Fibroblast of the conjunctiva (primary cell): ENCODE results near the gene SEC24D.
"Not testable (repeated sequence)": the region's sequence is repeated elsewhere in the genome, so short reads cannot be mapped to it uniquely, and the experiment has no call there.

ENCODE experiments used
- DNase-seq: peaks from one replicate; pipeline ENCODE4 v3.0.0-alpha.2; 2010; ENCODE audit warnings: low read depth

SEC24D gene

DNA sequence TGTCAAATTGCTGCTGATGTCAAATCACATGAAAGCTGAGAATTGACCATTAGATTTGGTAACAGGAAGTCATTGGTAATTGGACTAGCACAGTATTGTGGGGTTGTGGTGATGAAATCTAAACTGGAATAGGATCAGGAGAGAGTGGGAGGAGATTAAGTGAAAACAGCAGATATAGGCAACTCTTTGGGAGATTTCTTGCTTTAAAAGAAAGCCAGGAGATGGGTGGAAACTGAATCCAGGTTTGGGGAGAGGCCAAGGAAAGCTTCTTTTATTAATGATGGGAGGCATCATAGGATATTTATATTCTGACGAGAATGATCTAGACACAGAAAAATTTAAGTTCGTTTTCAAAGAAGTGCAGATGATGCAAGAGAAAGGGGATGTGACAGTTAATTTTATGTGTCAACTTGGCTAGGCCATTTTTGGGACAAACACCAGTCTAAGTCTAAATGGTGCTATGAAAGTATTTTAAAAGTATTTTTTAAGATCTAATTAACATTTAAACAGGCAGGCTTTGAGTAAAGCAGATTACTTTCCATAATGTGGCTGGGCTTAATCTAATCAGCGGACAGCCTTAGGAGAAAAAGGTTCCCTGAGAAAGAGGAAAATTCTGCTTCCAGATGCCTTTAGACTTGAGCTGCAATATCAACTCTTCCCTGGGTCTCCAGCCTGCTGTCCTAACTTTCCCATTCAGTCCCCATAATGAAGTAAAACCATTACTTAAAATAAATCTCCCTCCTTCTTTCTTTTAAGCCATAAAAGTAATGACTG is 24.7 kb downstream of the SEC24D start:
- DNase-seq: peak; percentile 83

DNA sequence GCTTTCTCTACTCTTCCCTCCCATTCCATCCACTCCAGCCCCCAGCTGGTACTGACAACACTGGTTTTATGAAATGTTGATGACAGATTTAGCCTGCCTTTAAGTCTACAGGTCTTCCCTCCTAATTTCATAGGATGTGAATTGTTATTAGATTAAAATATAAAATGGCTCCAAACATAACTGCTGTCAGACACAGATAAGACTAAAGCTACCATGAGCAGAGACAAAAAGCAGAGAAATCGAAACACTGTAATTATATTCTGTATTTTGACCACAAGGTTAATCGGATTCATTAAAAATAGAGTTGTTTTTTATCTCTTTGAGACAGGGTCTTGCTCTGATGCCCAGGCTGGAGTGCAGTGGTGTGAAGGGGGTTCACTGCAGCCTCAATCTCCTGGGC is 28.3 kb downstream of the SEC24D start:
- no peak for DNase-seq

DNA sequence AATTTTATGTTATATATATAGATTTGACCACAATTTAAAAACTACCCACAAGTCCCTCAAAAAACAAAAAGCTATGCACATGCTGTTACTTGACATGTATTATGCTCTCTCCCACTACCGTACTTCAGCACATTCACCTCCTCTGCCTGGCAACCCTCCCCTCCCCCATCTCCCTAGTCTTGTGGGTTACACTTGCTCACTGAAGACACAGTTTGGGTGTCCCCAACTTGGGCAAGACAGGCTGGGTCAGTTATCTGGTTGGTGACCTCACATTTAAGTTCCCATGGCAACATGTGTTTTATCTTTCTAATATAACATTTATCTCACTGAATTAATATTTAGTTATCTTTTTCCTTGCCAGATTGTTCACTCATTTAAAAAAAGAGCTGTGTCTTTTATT is 32.7 kb downstream of the SEC24D start:
- DNase-seq: no peak

DNA sequence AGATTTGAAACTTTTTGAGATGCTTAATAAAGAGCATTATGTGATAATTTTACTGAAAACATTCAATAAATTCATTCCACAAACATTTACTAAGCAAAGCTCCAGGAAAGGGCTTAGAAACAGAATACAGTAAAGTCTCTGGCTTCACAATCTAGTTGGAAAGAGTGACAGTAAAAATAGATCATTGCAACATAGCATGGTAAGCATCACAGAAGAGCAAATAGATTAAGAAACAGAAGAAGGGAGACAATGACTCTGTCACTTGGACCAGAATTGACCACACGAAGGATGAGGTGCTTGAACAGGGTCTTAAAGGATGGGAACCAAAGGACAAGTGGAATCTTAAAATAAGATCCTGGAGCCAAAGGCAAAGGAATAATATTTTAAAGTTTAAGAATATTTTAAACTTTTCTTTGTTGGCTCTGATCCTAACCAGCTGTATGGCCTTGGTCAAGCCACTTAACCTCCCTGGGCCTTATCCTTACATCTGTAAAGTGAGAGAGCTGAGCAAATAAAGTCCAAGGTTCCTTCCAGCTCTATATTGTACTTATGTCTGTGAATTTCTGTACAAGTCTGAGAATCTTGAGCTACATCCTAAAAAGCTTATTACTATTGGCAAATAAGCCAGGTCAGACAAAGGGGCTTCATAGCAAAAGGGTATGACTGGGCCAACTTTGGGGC is 33.9 kb downstream of the SEC24D start:
- no peak for DNase-seq

DNA sequence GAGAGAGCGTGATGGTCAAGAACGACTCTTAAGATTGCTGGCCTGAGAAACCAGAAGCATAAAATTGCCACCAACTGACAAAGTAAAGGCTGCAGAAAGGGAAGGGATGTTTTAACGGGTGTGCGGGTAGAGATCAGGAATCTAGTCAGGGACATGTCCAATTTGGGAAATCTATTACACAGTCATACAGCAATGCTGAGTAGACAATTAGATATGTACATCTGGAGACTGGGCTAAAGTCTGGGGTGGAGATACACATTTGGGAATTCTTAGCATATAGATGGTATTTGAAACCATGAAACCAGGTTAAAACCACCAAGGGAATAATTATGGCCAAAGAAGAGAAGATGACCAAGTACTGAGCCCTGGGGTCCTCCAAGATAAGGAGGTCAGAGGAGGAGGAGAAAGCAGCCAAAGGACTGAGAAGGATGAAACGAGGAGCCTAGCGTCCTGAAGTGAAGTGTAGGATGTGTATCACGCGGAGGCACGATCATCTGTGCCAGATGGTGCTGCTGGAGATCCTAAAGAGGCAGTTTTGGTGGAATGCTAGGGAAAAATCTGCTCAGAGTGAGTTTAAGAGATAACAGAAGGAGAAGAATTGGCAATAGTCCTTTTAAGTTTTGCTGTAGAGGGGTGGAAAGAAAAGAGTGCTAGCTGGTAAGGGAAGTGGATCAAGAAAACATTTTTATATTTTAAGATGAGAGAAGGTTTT is 36.5 kb downstream of the SEC24D start:
- DNase-seq: no peak

DNA sequence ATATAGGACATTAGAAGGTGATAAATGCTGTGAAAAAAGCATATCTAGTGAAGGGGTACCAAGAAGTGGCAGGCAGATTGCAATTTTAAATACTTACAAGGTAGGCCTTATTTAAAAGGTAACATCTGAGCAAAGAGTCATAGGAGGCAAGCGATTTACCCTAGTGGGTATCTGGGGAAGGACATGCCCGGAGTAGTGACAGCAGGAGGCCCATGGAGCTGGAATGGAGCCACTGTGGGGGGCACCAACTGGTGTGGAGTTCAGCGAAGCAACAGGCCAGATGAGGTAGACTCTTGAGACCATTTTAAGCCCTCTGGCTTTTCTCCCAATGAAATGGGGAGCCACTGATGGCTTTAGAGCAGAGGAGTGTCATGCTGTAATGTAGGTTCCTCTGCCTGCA is 37.3 kb downstream of the SEC24D start:
- no peak for DNase-seq

DNA sequence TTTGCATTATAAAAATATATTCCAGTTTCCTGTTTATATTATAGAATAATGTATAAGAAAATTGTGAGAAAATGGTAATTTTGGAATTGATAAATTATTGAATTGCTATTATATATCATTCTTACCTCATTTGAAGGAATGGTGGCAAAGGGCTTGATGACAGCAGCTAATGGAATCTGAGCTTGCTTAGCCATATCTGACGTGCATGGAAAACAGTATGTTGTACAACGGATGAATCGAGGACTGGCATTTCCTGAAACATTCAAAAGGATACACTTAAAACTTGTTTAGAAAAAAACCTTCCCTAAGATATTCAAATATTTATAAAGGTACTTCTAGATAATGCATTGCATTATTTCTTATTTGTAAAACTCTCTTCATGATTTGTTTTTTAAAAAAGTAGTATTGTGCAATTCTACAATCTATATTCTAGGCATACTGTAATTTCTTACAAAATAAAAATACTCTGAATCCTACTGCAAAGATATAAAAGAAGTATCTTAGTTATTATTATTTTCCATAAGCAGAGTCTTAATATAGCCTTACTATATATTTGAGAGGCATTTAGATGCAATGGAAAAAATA is 38.3 kb downstream of the SEC24D start:
- no peak for DNase-seq

DNA sequence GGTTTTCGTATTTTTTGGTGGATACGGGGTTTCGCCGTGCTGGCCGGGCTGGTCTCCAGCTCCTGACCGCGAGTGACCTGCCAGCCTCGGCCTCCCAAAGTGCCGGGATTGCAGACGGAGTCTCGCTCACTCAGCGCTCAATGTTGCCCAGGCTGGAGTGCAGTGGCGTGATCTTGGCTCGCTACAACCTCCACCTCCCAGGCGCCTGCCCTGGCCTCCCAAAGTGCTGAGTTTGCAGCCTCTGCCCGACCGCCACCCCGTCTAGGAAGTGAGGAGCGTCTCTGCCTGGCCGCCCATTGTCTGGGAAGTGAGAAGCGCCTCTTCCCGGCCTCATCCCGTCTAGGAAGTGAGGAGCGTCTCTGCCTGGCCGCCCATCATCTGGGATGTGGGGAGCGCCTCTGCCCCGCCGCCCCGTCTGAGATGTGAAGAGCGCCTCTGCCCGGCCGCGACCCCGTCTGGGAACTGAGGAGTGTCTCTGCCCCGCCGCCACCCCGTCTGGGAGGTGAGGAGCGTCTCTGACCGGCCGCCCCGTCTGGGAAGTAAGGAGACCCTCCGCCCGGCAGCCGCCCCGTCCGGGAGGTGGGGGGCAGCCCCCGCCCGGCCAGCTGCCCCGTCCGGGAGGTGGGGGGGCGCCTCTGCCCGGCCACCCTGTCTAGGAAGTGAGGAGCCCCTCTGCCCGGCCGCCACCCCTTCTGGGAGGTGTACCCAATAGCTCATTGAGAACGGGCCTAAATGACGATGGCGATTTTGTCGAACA is 44.1 kb downstream of the SEC24D start:
- DNase-seq: not testable (repeated sequence)

DNA sequence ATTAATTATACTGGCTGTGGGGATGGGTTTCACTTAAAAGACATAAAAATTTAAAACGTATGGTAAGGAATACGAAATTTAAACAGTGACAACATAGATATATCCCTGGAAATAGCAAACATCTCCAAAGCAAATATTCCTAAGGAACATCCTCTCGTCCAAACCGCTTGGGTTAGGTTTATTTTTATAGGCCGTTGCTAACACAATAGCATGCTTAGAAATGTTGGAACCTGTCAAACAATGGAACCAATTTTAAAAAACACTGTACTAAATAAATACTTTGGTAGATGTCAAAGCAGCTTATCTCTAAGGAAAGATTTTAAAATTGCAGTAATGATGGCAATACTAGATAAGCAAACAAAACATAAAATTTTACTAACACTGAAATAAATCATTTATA is 45.4 kb downstream of the SEC24D start:
- no peak for DNase-seq

DNA sequence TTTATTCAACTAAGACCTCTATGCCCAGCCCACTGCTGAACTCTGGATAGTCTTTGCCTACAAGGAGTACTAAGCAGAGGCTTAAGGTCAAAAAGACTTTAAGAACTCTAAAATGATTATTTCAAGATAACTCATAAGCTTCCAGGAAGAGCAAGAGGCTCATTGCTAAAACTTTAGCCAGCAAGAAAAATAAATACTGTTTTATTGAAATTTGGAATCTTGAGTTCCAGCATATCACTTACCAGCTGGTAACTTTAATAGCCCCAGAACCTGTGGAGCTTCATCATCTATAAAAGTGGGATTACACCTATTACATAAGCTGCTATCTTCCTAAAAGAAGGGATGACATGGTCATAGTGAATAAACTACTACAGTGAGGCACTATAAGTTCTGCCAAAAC is 47.0 kb downstream of the SEC24D start:
- DNase-seq: no peak

DNA sequence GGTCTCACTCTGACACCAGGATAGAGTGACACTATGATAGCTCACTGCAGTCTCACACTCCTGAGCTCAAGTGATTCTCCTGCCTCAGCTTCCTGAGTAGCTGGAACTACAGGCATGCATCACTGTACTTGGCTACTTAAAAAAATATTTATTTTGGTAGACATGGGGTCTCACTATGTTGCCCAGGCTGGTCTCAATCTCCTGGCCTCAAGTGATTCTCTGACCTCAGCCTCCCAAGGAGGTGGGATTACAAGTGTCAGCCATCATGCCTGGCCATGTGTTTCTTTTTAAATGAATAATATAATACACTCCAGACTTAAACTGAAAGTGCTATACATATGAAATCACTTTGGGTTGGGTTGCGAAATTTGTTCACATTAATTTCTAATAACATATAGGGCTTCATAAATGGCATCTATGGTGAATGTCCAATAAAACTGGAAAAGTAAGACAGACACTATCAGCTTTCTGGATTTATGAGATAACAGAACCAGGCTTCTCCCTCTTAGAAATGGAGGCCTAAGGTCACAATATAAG is 48.0 kb downstream of the SEC24D start:
- DNase-seq: no peak

DNA sequence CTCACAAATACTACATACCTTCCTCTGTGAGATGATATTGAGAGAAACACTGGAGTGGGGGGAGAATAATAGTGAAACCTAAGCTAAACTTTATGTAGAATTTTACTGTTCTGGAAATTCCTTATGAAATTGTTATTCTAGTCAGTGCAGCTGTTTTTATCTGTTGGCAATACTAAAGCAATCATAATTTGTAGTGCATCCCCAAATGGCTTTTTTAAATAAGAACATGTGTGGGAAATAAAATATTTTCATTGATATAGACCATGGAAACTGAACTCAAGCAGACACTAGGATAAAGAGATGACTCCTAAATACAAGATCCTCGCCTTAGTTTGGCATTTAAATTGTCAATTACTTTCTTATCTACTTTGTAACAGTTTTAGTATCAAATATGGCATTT is 51.1 kb downstream of the SEC24D start:
- DNase-seq: no peak

DNA sequence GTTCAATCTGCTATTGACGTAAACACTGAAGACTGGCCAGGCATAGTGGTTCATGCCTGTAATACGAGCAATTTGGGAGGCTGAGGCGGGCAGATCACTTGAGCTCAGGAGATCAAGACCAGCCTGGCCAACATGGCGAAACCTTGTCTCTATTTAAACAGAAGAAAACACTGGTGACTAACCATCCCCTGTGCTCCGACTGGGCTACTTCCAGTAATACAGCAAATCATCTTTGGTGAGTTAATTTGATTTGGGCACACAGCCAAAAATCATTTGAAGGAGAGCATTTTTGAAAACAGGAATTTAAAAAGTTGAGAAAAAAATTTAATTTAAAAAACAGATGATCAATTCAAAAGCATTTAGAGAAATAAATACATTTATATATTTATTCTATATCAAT is 52.0 kb downstream of the SEC24D start:
- DNase-seq: no peak

DNA sequence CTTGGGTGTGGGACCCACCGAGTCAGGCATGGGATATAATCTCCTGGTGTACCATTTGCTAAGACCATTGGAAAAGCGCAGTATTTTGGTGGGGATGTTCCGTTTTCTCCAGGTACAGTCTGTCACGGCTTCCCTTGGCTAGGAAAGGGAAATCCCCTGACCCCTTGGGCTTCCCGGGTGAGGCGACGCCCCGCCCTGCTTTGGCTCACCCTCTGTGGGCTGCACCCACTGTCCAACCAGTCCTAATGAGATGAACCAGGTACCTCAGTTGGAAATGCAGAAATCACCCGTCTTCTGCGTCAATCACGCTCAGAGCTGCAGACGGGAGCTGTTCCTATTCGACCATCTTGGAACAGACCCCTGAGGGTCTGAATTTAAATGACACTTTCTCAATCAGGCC is 53.0 kb downstream of the SEC24D start:
- not testable (repeated sequence) for DNase-seq

DNA sequence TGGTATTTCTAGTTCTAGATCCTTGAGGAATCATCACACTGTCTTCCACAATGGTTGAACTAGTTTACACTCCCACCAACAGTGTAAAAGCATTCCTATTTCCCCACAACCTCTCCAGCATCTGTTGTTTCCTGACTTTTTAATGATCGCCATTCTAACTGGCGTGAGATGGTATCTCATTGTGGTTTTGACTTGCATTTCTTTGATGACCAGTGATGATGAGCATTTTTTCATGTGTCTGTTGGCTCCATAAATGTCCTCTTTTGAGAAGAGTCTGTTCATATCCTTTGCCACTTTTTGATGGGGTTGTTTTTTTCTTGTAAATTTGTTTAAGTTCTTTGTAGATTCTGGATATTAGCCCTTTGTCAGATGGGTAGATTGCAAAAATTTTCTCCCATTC is 58.3 kb downstream of the SEC24D start:
- DNase-seq: not testable (repeated sequence)

DNA sequence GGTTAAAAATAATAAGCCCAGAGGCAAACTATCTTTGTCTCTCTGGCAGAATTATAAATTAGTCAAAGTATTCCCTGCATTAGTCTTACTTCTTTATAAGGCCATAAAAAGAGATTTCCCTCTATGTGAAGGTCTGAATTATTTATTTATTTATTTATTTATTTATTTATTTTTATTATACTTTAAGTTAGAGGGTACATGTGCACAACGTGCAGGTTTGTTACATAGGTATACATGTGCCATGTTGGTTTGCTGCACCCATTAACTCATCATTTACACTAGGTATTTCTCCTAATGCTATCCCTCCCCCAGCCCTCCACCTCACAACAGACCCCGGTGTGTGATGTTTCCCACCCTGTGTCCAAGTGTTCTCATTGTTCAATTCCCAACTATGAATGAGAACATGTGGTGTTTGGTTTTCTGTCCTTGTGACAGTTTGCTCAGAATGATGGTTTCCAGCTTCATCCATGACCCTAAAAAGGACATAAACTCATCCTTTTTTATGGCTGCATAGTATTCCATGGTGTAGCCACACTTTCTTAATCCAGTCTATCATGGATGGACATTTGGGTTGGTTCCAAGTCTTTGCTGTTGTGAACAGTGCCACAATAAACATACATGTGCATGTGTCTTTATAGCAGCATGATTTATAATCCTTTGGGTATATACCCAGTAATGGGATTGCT is 58.8 kb downstream of the SEC24D start:
- not testable (repeated sequence) for DNase-seq

DNA sequence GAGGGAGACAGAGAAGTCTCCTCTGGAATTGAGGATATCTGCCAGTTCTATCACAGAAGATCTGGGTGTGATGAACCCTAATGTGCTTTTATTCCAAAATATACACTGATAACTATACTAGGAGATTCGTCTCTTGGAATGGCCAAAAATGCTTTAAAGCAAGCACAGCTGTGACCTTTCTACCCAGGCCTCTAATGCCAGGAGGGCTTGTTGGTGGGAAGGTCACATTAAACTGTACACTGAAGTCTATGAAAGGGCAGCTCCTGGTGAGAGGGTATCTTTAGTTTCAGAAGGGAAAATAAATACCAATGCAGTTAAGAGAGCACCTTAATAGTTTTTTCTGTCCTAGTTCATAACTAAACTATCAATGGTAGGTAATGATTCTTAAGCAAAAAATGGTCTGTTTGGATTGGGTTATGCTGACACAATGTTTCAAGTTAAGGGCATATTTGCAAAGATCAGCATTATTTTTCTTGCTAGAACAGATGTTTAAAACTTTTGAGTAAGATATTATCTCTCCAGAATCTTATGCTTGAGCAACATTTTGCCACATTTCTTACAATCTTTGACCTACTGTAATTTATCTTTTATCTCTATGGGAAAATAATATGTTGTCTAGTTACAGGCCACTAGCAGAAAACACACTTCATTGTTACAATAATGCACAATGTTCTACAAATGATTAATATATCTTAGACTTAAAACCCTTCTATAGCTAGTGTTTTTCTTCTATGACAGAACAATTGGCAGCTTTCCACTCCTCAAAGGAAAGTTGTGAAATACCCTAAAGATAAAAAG is 59.6 kb downstream of the SEC24D start:
- no peak for DNase-seq

DNA sequence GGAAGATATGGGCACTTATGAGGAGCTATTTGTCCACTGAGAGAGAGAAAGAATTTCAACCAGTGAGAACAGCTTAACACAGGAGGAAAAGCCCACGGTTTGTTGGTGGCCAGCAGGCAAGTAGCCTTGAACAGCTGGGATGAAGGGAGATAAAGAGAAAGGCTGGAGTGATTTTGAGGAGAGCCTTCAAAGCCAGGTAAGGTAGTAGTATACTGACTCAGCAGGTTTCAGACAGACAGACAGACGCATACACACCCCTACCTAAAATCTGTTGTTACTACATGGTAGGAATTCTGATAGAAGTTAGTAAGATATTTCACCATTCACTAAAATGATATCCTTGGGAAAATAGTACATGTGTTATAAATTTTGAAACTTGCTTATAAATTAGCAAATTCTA is 60.5 kb downstream of the SEC24D start:
- DNase-seq: no peak

DNA sequence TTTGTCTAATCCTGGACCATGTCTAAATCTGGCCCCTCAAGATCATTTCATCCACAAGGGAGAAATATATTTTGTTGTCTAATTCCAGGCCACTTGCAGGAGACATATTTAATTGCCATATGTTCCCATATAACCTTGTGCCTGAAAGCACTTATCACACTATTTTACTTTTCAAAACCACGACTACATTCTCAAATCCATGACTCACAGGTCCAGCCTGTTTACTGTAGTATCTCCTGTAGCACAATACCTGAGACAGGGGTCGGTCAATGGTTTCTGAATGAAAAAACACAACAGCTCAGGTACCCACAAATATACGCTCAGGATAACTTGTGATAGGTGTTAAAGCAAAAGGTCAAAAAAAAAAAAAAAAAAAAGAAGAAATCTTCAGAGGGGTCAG is 60.9 kb downstream of the SEC24D start:
- DNase-seq: no peak

DNA sequence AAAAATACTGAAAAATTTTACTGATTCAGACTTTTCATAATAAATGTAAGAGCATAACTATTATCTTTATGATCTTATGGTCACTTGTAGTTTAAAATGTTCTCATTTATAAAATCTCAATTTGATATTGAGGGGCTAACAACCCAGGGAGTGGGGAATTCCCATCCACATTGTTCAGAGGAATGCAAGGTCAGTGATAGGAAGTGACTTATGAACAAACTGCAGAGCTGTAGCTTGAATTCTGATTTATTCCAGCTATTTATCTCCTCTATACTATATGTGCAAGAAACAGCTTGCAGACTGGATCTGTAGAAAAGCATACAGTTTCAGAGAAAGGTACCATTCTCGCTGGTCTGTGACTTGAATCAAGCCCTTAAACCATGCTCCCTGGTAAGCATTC is 61.6 kb downstream of the SEC24D start:
- no peak for DNase-seq
